IMR-90 (cell line): ENCODE data around the gene MYO5A. TPM values are rescaled to one million over a fixed set of nuclear protein-coding genes. Genes with fewer than 3 reads are reported as not detected.

Experiments used
- ATAC-seq: fragments of 200-7000 bp; cut with Tn5 transposase; 2 replicates; pipeline ENCODE4 v1.9.1; 2020; ENCODE audit warnings: low read depth, mild to moderate bottlenecking, moderate library complexity
- BruUV-seq: library from RNA; stranded (reverse); fragments of 400-500 nt; replicated peaks from 2 replicates; lab custom pipeline; 2021; lab: Mats Ljungman, UMichigan
- CTCF ChIA-PET: fragments of 300-600 bp; formaldehyde crosslinking; extraction: SDS; loops from one replicate; lab custom pipeline; 2021; ENCODE audit warnings: antibody characterized with exemption; lab: Yijun Ruan, JAX
- POLR2A ChIA-PET: fragments of 300-600 bp; sonication (Branson Sonifier 250); formaldehyde crosslinking; loops from one replicate; lab custom pipeline; 2022; ENCODE audit warnings: antibody characterized with exemption; ENCODE audit not compliant: unreplicated experiment; lab: Charles Lee
- DNase-seq: peaks from one replicate; pipeline ENCODE4 v3.0.0; 2013
- H2AFZ ChIP-seq: replicated peaks from 2 replicates; pipeline ENCODE3; 2013; ENCODE audit warnings: low read length, mild to moderate bottlenecking; ENCODE audit not compliant: poor library complexity
- H2AK5ac ChIP-seq: 2 replicates; pipeline ENCODE4 v1.6.1; 2013; ENCODE audit warnings: low read depth, low read length, inconsistent platforms
- H2AK9ac ChIP-seq: replicated peaks from 2 replicates; pipeline ENCODE3; 2013; ENCODE audit warnings: mild to moderate bottlenecking, low read depth, low read length, moderate library complexity; ENCODE audit not compliant: poor library complexity
- H2BK120ac ChIP-seq: 2 replicates; pipeline ENCODE4 v1.6.1; 2013; ENCODE audit warnings: low read depth, low read length, inconsistent platforms
- H2BK15ac ChIP-seq: 3 replicates; pipeline ENCODE4 v1.6.1; 2013; ENCODE audit warnings: low read depth, low read length, inconsistent platforms
- H2BK20ac ChIP-seq: 2 replicates; pipeline ENCODE4 v1.6.1; 2013; ENCODE audit warnings: low read depth, mild to moderate bottlenecking, inconsistent platforms, low read length, moderate library complexity
- H2BK5ac ChIP-seq: 2 replicates; pipeline ENCODE4 v1.6.1; 2013; ENCODE audit warnings: mild to moderate bottlenecking, low read depth, low read length, inconsistent platforms; ENCODE audit not compliant: poor library complexity, severe bottlenecking
- H3K14ac ChIP-seq: replicated peaks from 2 replicates; pipeline ENCODE4 v1.6.1; 2013; ENCODE audit warnings: low read depth, low read length, inconsistent platforms
- H3K18ac ChIP-seq: 2 replicates; pipeline ENCODE4 v1.6.1; 2013; ENCODE audit warnings: low read depth, low read length, control low read depth
- H3K23ac ChIP-seq: 2 replicates; pipeline ENCODE4 v1.6.1; 2013; ENCODE audit warnings: low read depth, low read length, inconsistent platforms
- H3K27ac ChIP-seq: 2 replicates; pipeline ENCODE4 v1.5.1; 2013; ENCODE audit warnings: mild to moderate bottlenecking, control low read depth, low read length; ENCODE audit not compliant: insufficient read depth
- H3K27me3 ChIP-seq: 2 replicates; pipeline ENCODE4 v1.6.1; 2013; ENCODE audit warnings: low read length; ENCODE audit not compliant: control insufficient read depth, insufficient read depth
- H3K36me3 ChIP-seq: 2 replicates; pipeline ENCODE4 v1.6.1; 2013; ENCODE audit warnings: low read length, mixed read lengths; ENCODE audit not compliant: control insufficient read depth, insufficient read depth
- H3K4ac ChIP-seq: 2 replicates; pipeline ENCODE4 v1.6.1; 2013; ENCODE audit warnings: low read depth, low read length, inconsistent platforms
- H3K4me1 ChIP-seq: 2 replicates; pipeline ENCODE4 v1.6.1; 2013; ENCODE audit warnings: low read length, mixed read lengths; ENCODE audit not compliant: control insufficient read depth, insufficient read depth
- H3K4me2 ChIP-seq: 2 replicates; pipeline ENCODE4 v1.6.1; 2013; ENCODE audit warnings: low read depth, mild to moderate bottlenecking, control low read depth, low read length, moderate library complexity
- H3K4me3 ChIP-seq: 2 replicates; pipeline ENCODE4 v1.5.1; 2013; ENCODE audit warnings: low read depth, mild to moderate bottlenecking, control low read depth, low read length, moderate library complexity; ENCODE audit not compliant: insufficient read depth
- H3K56ac ChIP-seq: 2 replicates; pipeline ENCODE4 v1.6.1; 2013; ENCODE audit warnings: low read length, inconsistent platforms; ENCODE audit not compliant: insufficient read depth; ENCODE audit errors: extremely low read depth
- H3K79me1 ChIP-seq, 2 experiments: 2 replicates each; pipeline ENCODE4 v1.6.1; 2013; ENCODE audit warnings: low read length in 2 of 2, inconsistent platforms in 1 of 2, low read depth in 1 of 2
- H3K9ac ChIP-seq: 2 replicates; pipeline ENCODE4 v1.6.1; 2013; ENCODE audit warnings: low read depth, low read length, control low read depth
- H3K9me1 ChIP-seq: 2 replicates; pipeline ENCODE4 v1.6.1; 2013; ENCODE audit warnings: low read length, inconsistent platforms; ENCODE audit not compliant: insufficient read depth
- H3K9me3 ChIP-seq: 2 replicates; pipeline ENCODE4 v1.6.1; 2013; ENCODE audit warnings: low read length; ENCODE audit not compliant: control insufficient read depth, insufficient read depth
- H4K20me1 ChIP-seq: 2 replicates; pipeline ENCODE4 v1.6.1; 2013; ENCODE audit warnings: low read length, inconsistent platforms; ENCODE audit not compliant: insufficient read depth
- H4K5ac ChIP-seq: 2 replicates; pipeline ENCODE4 v1.6.1; 2013; ENCODE audit warnings: mild to moderate bottlenecking, low read depth, low read length, control low read depth
- H4K8ac ChIP-seq, 2 experiments: 2 replicates each; pipeline ENCODE4 v1.6.1; 2013; ENCODE audit warnings: low read depth in 2 of 2, low read length in 2 of 2, control low read depth in 1 of 2, inconsistent platforms in 1 of 2
- H4K91ac ChIP-seq: 2 replicates; pipeline ENCODE4 v1.6.1; 2013; ENCODE audit warnings: low read depth, low read length, inconsistent platforms; ENCODE audit not compliant: insufficient read depth
- CEBPB ChIP-seq: IDR thresholded peaks from 2 replicates; pipeline ENCODE4 v1.6.1; 2012; ENCODE audit warnings: low read depth, low read length, improper control_type of control experiment
- CHD1 ChIP-seq: IDR thresholded peaks from 2 replicates; pipeline ENCODE4 v1.6.1; 2012; ENCODE audit warnings: low read depth, low read length, improper control_type of control experiment
- MXI1 ChIP-seq: IDR thresholded peaks from 2 replicates; pipeline ENCODE4 v1.6.1; 2012; ENCODE audit warnings: low read depth, mild to moderate bottlenecking, low read length, moderate library complexity, borderline replicate concordance
- RFX5 ChIP-seq: IDR thresholded peaks from 2 replicates; pipeline ENCODE4 v1.8.0; 2012; ENCODE audit warnings: low read depth, mild to moderate bottlenecking, low read length, moderate library complexity
- SMC3 ChIP-seq: fragments of 150-350 bp; IDR thresholded peaks from 2 replicates; pipeline ENCODE4 v1.6.1; 2016; ENCODE audit warnings: low read depth, mild to moderate bottlenecking, antibody characterized with exemption, low read length, moderate library complexity
- WGBS, 2 experiments: methylation state at CpG; one replicate each; pipeline versions ENCODE4 v1.1.5 to v1.1.7; 2013; ENCODE audit warnings: missing lambda C conversion rate in 2 of 2; ENCODE audit not compliant: insufficient read length in 1 of 2; ENCODE audit errors: extremely low coverage in 2 of 2; 5-methylcytosine and 5-hydroxymethylcytosine counted together
- dilution Hi-C: fragments of 300-500 bp; cut with HindIII; formaldehyde crosslinking; loops from one replicate; pipeline ENCODE4 v1.14.3; 2018; ENCODE audit warnings: low sequenced_read_pairs; ENCODE audit not compliant: unreplicated experiment
- in situ Hi-C: fragments of 300-500 bp; cut with MboI; formaldehyde crosslinking; loops from 3 replicates; pipeline ENCODE4 v1.14.3; 2019; ENCODE audit warnings: low sequenced_read_pairs, inconsistent platforms, mixed read lengths
- intact Hi-C: fragments of 100-400 bp; cut with micrococcal nuclease; formaldehyde crosslinking; loops from 2 replicates; pipeline ENCODE4 v1.10.0; 2022
- polyA plus RNA-seq, 3 experiments: library from polyadenylated mRNA; depleted of rRNA; stranded (reverse); fragments of >200 nt; gene quantifications; 2 replicates each; pipeline ENCODE4 v1.2.3, GENCODE V29; 2012; ENCODE audit warnings: low replicate concordance in 1 of 3
- total RNA-seq: library from RNA; depleted of rRNA; stranded (reverse); fragments of >200 nt; gene quantifications from 2 replicates; pipeline ENCODE4 v1.2.3, GENCODE V29; 2012
- TF ChIP-seq, protein P1 (sequence below): fragments of 150-350 bp; IDR thresholded peaks from 2 replicates; pipeline ENCODE4 v1.6.1; 2017; ENCODE audit warnings: mild to moderate bottlenecking, antibody characterized with exemption, low read length, low read depth

Gene MYO5A
- total and polyA plus RNA-seq, 2 of the 4 experiments (the other 2 are of a cell fraction) = 19.4 to 69.2 TPM

DNA sequence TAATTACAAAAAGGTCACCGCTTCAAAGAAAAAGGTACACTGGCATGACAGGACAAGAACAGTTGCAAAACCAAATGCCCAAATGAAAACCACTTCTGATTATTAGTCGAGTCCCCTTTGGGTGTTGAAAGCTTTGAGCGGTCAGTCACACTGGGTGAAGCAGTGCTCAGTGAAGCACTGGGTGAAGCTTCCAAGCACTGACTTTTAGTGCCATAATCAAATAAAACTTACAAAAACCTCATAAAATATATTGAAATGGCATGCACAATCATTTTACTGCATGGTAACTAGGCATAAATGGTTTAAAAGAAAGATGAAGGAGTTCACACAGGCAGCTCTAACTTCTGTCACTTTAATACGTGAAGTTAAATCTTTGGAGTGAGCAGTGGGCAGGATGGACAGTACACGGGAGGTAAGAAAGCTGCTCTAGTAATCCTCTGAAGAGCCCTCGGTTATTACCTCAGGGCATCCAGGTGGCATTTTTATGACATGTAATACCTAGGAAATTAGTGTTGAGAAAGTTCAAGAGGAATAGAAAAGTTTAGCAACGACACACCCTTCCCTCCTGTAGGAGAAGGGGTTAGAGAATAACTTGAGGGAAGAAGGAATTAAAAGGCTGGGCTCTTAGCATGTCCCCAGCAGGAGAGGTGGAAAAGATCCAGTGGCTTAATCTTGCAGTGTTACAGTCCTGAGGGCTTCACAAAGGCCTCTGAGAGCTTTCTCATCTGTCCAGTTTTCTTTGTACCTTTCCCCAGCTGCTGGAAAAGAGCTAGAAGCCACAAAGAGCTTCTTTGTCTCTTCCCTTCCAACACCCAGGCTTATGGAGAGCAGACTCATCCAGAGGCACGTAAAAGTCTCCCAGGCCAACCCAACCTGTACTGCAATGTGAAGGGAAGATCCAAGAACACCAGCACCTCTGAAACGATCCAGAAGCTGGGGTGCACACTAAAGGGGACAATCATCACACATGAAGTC, 168.2 kb downstream of the MYO5A start (continued):
- TF ChIP-seq SMC3 = no peak
- TF ChIP-seq CEBPB = no peak

- in situ Hi-C loops = no loop called here
- no peak for ATAC-seq
Measured at GRCh38 chr15:52359722-52360121, 169.0 kb downstream of the MYO5A start.

More at GRCh38 chr15:52359722-52360121, 169.0 kb downstream of the MYO5A start:
- Histone ChIP-seq H4K91ac (no peak overlapping the region), H2AK5ac (no peak overlapping the region), H3K9me1 (no peaks in the 10 kb centered on the region), H3K9me3 (no peaks in the 10 kb centered on the region), H3K4ac (no peak overlapping the region), H4K5ac (no peak overlapping the region), H2BK120ac (no peak overlapping the region), H2BK5ac (no peak overlapping the region), H3K4me3 (no peak overlapping the region), H3K36me3 (peaks cover 10% of the 10 kb centered on the region), H3K9ac (no peak overlapping the region), H3K27me3 (no peaks in the 10 kb centered on the region), H3K23ac (no peak overlapping the region), H4K20me1 (no peaks in the 10 kb centered on the region), H3K4me1 (no peaks in the 10 kb centered on the region; the same call in 1 of the 2 replicates), H3K79me1 (no peaks in the 10 kb centered on the region), H3K56ac (no peak overlapping the region), H2BK15ac (no peak overlapping the region), H2AK9ac (no peak overlapping the region), H3K14ac (no peak overlapping the region), H3K4me2 (no peak overlapping the region), H2AFZ (no peak overlapping the region), H2BK20ac (no peak overlapping the region), H3K27ac (no peak overlapping the region), H3K18ac (no peak overlapping the region), H4K8ac (no peak overlapping the region)
- dilution Hi-C loops (no loop called here), intact Hi-C loops (no loop called here)
- WGBS, 2 experiments = no CpG with 5 or more reads among the region's 1 CpG
- POLR2A ChIA-PET = no interaction called here
- TF ChIP-seq MXI1 (no peak), CHD1 (no peak), RFX5 (no peak)
- TF ChIP-seq, protein P1, sequence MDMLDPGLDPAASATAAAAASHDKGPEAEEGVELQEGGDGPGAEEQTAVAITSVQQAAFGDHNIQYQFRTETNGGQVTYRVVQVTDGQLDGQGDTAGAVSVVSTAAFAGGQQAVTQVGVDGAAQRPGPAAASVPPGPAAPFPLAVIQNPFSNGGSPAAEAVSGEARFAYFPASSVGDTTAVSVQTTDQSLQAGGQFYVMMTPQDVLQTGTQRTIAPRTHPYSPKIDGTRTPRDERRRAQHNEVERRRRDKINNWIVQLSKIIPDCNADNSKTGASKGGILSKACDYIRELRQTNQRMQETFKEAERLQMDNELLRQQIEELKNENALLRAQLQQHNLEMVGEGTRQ = no peak
- no peak for DNase-seq
- no TSS peak for BruUV-seq
- CTCF ChIA-PET = no interaction called here
